Activated CD4-positive, alpha-beta T cell treated with anti-CD3 and anti-CD28 coated beads for 1 hour (primary cell): ENCODE results near the gene PRPS2.

Experiments used
- DNase-seq: peaks from one replicate; pipeline ENCODE4 v3.0.0-alpha.2; 2020

Gene PRPS2

DNA sequence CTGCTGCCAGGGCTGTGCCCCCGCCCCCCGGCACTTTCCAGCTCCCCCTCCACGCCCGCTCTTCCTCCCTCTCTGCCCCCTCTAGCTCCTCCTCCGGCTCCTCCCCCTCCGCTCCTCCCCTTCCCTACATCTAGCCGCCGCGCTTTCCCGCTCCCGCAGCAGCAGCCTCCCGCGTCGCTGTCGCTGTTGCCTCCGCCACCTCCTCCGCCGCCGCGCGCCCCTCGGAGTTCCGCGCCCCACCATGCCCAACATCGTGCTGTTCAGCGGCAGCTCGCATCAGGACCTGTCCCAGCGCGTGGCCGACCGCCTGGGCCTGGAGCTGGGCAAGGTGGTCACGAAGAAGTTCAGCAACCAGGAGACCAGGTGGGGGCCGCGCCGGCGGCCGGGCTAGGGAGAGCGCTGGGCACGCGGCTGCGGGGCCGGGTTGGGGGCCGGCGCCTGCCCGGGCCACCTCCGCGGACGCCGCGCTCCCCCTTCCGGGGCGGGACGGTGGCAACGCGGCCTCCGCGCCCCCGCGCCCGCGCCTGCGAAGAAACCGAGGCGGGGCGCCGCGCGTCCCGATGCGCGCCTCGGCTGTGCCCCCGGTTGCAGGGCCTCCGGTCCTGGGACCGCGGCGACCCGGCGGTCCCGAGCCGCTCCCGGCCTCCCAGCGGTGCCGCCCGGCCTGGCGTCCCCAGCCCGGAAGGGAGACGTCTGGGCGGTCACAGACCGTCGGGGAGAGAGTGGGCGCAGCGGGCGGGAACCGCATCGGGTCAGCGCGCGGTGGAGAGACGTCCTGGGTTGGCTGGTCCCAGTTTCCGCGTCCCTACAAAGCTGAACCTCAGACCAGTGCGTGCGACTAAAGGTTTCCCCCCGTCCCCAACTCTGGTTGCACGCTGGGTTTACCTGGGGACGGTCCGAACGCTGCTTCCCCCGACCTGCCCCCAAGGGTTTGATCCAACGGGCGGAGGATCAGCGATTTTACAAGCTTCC lies at the start of gene PRPS2:
TSS of gene PRPS2 (plus strand) at position 156 of the 972 bp plus-strand sequence. CDS start at position 242, 86 bp downstream.
- peak; percentile 56 for DNase-seq

DNA sequence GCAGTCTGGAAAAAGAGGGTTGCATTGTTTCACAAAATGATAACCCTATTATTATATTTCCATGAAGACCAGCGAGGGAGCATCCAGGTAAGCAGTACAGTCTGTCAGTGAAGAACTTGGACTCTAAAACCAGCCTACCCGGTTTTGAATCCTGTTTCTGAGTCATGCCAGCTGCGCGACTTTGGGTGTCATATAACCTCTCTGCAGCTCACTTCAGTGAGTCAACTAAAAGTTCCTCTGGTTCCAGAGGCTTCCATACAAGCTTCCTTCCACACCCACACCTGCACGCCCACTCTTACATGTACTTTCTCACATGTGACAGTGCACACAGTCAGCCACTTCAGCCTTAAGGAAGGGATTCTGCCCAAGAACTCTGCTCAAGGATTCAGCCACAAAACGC lies 49.8 kb upstream of the PRPS2 start:
- no peak for DNase-seq

DNA sequence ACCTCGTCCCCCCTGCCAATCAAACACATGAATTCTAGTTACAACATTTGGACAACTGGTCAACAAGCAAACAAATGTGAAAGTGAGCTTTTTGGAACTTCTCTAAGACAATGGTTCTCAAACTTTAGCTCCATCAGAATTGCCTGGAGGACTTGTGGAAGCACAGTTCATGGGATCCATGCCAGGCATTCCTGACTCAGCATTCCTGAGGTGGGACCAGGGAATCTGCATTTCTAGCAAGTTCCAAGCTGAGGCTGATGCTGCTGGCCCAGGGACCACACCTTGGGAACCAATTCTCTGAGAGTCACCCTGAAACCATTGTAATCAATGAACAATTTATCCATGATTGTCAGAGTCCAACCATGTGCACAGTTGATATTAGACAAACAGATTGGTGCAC lies 43.8 kb upstream of the PRPS2 start:
- no peak for DNase-seq

DNA sequence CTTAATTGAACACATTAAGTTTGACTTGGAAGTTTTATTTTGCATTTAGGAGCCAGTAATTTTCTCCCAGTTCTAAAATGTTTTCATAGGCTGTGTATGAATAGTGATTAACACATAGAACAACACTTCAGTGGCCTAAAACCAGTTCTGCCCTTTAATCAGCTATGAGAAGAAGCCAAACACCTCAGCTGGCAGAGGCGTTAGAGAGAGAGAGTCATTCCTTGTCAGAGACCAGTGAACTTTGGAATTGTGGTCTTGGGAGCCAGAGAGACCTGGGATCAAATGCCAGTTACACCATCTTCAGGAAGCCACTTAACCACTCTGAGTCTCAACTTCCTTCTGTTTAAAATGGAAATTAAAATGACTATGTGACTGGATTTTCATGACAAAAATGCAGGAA lies 39.3 kb upstream of the PRPS2 start:
- no peak for DNase-seq

DNA sequence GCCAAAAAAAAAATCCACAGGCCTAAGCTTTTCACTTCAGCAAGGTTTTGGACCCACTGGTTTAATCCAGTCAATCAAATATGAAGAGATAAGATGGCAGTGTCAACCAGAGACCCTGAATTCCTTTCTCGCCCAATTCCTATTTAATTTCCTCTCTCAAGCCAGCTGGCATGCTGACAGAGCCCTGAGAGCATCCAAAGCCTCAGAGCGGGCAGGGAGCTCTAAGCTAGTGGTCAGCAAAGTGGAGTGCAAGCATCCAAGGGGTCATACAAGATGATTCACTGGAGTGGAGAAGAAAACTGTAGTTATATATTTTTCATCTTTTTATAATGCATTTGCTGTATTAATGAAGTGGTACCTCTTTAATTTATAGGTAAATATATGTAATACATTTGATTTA lies 37.8 kb upstream of the PRPS2 start:
- DNase-seq: no peak

DNA sequence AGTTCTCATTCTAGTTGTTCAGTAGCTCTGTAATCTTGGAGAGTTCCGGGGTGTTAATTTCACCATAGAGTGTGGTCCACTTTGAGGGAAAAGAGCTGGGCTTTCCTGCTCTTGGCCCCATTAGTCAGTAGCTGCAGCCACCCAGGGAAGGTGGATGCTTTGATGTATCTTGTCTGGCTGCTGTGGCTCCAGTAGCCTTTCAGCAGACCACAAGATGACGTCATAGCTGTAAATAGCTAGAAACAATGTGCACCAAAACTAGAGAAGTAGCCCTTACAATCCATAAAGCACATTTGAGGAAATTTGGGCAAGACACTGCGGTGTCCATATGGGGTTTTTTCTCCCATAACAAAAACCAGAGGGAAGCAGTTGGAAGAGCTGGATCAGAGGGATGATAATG lies 32.9 kb upstream of the PRPS2 start:
- no peak for DNase-seq

DNA sequence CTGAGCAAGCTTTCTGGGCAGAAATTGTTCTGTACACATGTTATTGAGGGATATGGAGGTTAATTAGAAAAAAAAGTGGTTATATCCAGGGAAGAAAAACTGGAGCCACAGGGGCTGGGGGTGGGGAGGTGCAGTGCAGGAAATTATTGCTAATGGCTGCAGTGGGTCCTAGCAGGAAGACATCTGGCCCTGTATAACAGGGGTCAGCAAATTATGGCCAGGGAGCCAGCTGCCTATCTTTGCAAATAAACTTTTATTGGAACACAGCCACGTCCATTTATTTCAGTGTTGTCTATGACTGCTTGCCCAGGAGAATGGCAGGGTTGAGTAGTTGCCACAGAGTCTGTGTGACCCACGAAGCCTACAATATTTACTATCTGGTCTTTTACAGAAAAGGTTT lies 23.4 kb upstream of the PRPS2 start:
- DNase-seq: no peak

DNA sequence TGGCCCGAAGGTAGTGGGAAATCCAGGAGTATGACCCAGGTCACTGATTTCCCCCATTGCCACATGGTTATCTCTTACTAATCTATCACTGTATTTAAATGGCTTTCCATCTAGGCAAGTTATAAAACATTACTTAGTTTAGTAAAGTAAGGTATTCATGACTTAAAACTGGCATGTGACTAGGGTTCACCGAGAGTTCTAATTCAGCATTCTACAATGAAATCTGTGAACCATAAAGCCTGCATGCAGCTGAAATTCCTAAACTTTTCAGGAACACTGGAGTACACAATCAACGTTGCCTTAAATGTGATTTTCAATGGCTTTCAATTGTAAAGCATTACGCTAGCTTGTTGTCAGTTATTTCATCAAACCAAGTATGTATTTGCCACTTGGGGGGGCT lies 22.7 kb upstream of the PRPS2 start:
- no peak for DNase-seq

DNA sequence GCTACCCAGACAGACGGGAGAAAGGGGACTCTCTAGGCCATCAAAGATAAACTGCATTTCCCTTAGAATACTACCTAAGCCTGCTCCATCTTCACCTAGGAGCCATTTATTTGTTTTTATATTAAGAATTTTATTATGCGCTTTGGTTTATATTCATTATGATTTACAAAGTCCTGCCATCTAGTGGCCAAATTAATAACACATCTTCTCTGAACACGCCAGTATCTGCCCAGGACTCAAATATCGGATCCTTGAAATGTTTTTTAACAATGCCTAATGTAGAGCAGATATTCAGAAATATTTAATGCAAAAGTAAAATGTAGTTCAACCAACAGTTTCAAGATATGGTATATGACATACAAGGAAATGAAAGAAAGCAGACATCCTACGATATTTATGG lies 20.8 kb upstream of the PRPS2 start:
- DNase-seq: no peak

DNA sequence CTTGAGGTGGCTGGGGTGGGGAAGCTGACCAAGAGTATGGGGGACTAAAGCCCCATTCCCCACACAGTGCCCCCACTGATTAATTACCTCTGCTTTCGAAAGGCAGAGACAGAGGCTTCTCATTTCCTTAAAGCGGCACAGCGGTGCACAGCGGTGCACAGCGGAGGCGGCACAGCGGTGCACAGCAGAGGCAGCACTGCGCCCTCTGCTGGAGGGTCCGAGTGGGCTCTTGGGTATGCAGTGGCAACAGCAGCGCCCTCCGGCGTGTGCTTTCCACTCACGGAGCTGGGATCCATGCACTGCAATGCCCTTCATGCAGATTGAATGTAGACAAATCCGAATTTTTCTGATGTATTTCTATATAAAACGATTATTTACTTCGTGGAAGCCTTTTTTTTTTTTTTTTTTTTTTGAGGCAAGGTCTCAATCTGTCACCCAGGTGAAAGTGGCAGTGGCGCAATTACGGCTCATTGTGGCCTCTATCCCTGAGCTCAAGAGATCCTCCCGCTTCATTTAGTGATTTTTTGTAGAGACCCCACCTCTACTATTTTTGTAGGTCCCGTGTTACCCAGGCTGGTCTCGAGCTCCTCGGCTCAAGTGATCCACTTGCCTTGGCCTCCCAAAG lies 19.7 kb upstream of the PRPS2 start:
- peak; percentile 47 for DNase-seq

DNA sequence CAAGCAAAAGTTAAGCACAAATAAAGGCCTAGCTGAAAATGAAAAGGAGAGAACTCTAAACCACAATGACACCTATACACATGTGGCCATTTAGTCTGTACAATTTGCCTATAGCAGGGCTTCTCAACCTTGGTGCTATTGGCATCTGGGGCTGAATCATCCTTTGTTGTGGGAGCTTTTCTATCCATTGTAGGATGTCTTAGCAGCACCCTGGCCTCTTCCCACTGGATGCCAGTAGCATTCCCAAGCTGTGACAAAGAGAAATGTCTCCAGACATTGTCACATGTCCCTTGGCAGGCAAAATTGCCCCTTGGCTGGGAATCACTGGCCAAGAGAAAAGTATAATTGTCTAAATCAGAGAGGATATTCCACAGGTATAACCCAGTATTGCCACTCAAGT lies 13.5 kb upstream of the PRPS2 start:
- no peak for DNase-seq

DNA sequence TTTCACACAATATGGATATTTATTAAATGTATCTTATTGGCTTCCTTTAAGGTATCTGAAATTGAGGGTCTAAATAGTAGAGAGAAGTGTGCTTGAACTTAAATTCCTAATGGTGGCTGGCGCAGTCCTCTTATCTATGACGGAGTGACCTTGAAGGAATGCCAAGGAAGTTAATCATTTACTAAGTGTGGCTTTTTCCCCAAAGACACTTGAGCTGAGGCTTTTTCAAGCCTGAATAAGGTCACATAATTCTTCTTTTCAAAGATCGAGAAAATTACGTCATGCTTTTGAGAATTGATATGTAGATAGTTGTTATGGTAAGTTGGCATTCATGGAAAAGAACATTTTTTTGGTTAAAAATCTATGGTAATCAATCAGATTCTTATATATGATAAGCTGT lies 11.7 kb upstream of the PRPS2 start:
- DNase-seq: no peak

DNA sequence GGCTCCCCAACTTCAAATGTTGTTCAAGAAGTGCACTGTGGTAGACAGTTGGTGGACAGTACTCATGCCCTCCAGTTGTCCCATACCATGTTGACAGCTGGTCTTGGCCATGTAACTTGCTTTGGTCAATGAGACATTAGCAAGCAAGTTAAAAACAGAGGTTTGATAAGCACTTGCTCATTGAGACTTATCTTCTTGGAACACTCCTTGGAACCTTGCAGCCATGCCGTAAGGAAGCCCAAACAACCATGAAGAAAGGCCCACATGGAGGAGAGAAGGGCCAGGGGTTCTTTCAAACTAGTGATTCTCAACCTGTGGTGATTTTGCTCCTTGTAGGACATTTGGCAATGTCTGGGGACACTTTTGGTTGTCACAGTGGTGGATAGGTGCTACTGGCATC lies 2.6 kb upstream of the PRPS2 start:
- DNase-seq: no peak

DNA sequence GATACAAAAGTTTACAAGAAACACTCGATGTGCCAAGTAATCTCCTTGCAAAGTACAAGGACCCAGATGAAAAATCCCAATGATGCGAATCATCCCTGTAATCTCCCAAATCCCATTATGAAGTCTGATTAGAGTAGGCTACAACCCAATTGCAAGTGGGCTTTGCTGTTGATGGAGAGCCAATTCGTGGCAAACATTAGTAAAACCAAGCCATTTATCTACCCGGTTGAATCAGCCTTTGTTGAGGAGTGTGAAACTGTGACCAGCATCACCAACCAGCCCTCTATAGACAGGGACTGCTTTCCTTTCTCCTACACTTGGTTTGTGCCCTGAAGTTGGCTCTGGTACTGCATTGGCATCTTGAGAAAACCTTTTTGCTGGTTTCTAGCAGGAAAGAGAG lies 1.2 kb upstream of the PRPS2 start:
- no peak for DNase-seq

DNA sequence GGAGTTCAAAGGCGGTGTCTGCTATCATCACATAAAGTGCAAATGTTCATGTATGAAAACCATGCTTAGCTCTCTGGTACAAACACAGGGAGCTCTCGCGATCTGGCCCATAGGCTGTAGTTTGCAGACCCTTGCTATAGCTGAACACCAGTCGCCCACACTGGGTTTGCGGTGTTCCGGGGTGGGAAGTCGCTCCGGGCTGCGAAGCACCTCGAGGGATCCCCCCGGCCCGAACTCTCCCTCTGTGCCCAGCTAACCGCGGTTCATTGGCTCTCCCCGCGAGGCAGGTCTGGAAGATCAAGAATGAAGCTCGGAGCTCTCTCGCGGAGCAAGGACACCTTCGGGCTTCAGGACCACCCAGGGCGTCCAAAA lies 341 bp upstream of the PRPS2 start:
- no peak for DNase-seq

DNA sequence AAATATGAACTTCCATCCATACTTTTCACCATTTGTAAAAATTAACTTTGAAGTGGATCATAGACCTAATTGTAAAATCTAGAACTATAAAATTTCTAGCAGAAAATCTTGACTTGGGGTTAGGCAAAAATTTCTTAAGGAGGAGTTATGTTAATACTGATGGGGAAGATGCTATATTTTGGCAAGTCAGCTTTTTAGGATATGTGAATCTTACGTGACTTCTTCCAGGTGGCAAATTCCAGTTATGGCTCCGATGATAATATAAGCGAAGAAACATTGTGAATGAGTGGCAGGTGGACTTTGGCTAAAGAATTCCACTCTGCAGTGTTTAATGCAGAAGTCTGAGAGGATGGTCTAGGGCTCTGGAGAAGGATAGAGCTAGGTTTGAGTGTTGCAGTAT lies 1.5 kb downstream of the PRPS2 start:
- DNase-seq: no peak

DNA sequence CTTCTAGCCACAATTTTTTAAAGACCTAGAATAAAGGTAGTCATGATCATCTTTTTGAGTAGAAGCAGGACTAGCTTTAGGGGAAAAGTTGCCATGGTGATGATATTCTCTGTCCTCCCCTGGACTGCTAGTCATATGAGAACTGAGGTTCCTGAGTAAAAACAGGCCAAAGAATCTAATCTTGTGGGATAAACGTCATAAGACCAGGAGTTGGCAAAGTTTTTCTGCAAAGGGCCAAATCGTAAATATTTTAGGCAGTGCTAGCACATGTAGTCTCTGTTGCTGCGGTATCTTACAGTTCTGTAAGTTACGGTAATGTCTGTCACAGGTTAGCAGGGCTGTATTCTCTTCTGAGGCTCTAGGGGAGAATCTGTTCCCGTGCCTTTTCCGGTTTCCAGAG lies 3.4 kb downstream of the PRPS2 start:
- no peak for DNase-seq

DNA sequence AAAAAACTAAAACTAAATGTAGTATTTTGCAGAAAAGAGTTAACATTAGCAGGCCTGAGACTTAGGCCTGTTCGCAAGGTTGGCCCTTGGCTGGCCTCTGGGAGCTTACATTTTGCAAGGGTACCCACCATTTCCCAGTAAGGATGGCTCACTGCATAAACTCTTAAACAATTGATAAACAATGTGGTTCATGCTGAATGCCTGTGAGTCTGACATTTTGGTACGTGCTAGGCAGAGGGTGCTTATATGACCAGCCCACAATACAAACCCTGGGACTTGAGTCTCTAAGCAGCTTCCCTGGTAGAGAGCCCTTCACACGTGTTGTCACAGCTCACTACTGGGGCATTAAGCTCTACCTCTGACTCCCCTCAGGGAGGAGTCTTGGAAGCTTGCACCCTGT lies 7.4 kb downstream of the PRPS2 start:
- no peak for DNase-seq

DNA sequence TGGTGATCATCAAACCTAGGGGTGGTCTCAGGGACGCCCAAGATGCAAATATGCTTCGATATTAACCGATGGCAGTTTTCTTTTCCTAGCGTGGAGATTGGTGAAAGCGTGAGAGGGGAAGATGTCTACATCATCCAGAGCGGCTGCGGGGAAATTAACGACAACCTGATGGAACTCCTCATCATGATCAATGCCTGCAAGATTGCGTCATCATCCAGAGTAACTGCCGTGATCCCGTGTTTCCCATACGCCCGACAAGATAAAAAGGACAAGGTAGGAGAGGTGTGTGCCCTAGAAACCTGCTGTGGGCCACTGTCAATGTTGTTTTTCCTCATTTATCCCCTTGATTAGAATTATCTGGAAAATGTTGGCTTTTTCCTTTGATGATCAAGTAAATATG lies 7.9 kb downstream of the PRPS2 start:
- no peak for DNase-seq

DNA sequence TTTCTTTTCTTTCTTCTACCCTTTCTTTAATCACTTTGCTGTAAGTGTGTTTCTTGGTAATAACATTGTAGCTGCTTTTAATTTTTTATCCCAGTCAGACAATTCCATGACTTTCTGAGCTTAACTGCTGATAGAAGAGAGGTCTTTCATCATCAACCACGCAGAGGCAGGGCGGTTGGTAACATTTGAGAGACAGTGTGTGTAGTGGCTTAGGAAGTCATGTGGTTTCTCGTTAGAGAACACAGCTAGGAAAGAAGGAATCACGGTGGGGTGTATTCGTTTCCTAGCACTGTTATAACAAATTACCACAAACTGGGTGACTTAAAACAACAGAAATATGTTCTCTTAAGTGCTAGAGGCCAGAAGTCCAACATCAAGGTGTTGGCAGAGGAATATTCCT lies 11.5 kb downstream of the PRPS2 start:
- no peak for DNase-seq

DNA sequence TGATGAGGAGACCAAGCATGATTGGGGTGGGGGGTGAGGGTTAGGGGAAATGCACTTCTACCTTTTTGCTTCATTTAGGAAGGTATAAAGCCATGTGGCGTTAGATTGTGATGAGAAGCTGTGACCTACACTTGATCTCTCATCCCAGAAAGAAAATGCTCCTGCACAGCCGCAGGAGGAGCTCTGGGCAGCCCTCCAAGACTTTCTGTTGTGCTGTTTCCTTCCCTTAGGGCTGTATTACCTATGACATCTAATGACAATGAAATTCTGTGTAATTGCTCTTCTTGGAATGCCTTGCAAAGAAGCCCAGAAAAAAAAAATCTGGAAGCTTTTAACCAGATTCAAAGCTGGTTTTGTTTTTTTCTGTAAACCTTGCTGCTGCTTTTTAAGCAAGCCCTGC lies 13.4 kb downstream of the PRPS2 start:
- DNase-seq: no peak

DNA sequence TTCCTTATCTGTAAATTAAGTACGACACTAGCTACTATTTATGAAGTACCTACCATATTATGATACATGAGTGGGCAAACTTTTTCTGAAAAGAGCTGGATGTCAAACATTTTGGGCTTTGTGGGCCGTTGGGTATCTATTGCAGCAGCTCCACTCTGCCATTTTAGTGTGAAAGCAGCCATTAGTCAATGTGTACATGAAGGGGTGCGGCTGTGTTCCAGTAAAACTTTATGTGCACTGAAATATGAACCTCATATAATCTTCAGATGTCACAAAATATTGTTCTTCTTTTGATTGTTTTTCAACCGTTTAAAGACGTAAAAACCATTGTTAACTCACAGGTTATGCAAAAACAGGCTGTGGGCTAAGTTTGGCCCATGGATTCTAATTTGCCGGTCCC lies 14.1 kb downstream of the PRPS2 start:
- no peak for DNase-seq

DNA sequence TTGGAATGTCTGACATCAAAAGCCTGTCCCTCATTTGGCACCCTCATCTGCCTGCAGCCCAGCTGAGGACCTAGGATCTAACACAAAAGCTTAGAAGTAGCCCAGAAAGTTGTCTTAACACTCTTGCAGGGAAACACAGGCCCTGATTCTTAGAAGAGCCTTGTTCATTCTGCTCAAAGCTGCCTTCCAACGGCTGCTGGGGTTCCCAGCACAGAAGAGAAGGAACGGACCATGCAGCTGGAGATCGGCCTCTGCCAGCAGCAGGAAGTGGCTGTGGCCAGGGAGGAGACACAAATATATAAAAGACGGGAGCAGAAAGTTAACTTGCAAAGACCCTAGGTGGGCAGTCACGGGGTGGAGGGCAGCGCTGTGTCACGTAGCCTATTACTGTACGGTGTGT lies 20.4 kb downstream of the PRPS2 start:
- DNase-seq: no peak

DNA sequence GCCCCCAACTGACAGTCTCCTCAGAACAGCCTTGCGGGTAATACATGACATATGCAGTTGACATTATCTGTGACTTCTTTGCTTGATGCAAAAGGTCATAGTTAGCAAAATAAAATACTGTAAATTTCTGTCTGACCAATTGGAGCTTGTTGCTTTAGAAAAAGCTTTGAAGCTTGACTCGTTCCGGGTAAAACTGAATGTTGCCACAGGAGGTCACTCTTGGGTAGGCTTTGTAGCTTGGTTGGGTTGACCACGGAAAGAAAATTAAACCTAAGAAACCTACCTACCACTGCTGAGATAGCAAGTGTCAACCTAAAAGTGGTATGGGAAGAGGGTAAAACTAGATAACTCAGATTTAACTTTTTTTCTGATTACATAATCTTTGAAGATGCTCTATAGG lies 23.2 kb downstream of the PRPS2 start:
- peak; percentile 11 for DNase-seq

DNA sequence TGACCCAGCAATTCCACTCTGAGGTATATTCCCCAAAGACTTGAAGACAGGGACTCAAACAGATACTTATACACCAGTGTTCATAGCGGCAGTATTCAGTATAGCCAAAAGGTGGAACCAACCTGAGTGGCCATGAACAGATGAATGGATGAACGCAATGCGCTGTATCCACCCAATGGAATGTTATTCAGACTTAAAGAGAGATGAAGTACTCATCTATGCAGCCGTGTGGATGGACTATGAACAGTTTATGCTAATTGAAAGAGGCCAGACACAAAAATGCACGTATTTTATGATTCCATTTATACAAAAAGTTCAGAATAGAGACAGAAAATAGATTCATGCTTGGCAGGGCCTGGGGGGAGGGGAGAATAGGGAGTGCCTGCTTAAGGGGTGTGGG lies 26.3 kb downstream of the PRPS2 start:
- no peak for DNase-seq
